CD14-positive monocyte (primary cell): ENCODE measurements around the gene DCP1B. TPM values are rescaled to one million over a fixed set of nuclear protein-coding genes. Genes with fewer than 3 reads are reported as not detected.
A peak's percentile ranks its signal among the peaks of the same experiment; 100 is the strongest.

Experiments used
- DNase-seq, 3 donors: peaks; one replicate each; pipeline ENCODE4 v3.0.0-alpha.2; 2011 to 2022
- H2AFZ ChIP-seq: 2 replicates; pipeline ENCODE4 v1.6.0; 2012; ENCODE audit warnings: mild to moderate bottlenecking, low read depth, low read length, inconsistent platforms; ENCODE audit not compliant: insufficient read depth, poor library complexity, severe bottlenecking
- H3K27ac ChIP-seq, 2 donors: 1 replicate in 1 of 2; 2 replicates in 1 of 2; pipeline ENCODE4 v1.5.1; 2012 to 2013; ENCODE audit warnings: low read length in 2 of 2, control low read depth in 1 of 2, inconsistent platforms in 1 of 2, low read depth in 1 of 2, mild to moderate bottlenecking in 1 of 2
- H3K27me3 ChIP-seq, 2 donors: one replicate each; pipeline versions ENCODE4 v1.6.0 to v1.6.1; 2011 to 2013; ENCODE audit warnings: low read length in 2 of 2; ENCODE audit not compliant: control insufficient read depth in 2 of 2, insufficient read depth in 2 of 2
- H3K36me3 ChIP-seq, 2 donors: replicated peaks in 1 of 2; 1 replicate in 1 of 2; 2 replicates in 1 of 2; pipeline versions ENCODE4 v1.5.1 to v1.6.1; 2012 to 2013; ENCODE audit warnings: low read length in 2 of 2, control low read depth in 1 of 2, inconsistent platforms in 1 of 2, mild to moderate bottlenecking in 1 of 2; ENCODE audit not compliant: insufficient read depth in 2 of 2, control insufficient read depth in 1 of 2
- H3K4me1 ChIP-seq, 2 donors: 1 replicate in 1 of 2; 2 replicates in 1 of 2; pipeline versions ENCODE4 v1.5.1 to v1.6.1; 2012 to 2013; ENCODE audit warnings: low read length in 2 of 2, control low read depth in 1 of 2, inconsistent platforms in 1 of 2, mild to moderate bottlenecking in 1 of 2, moderate library complexity in 1 of 2; ENCODE audit not compliant: insufficient read depth in 2 of 2, control insufficient read depth in 1 of 2
- H3K4me2 ChIP-seq: replicated peaks from 2 replicates; pipeline ENCODE3; 2012; ENCODE audit warnings: low read length, moderate library complexity, mild to moderate bottlenecking; ENCODE audit not compliant: poor library complexity, severe bottlenecking; ENCODE audit errors: extremely low read depth
- H3K4me3 ChIP-seq, 3 experiments: fragments of 200-600 bp in 1 of 3; sonication (generic) in 1 of 3; replicated peaks in 1 of 3; 1 replicate in 2 of 3; 2 replicates in 1 of 3; pipeline ENCODE4 v1.5.1; 2011 to 2013; ENCODE audit warnings: low read length in 3 of 3, mild to moderate bottlenecking in 3 of 3, control low read depth in 2 of 3, low read depth in 2 of 3, inconsistent platforms in 1 of 3, moderate library complexity in 1 of 3
- H3K79me2 ChIP-seq: 2 replicates; pipeline ENCODE4 v1.6.0; 2012; ENCODE audit warnings: mild to moderate bottlenecking, control low read depth, inconsistent platforms, low read length, moderate library complexity; ENCODE audit not compliant: insufficient read depth
- H3K9ac ChIP-seq: 2 replicates; pipeline ENCODE4 v1.6.0; 2017; ENCODE audit warnings: low read length, mild to moderate bottlenecking; ENCODE audit not compliant: insufficient read depth, poor library complexity, severe bottlenecking
- H3K9me3 ChIP-seq, 2 donors: replicated peaks in 1 of 2; 1 replicate in 1 of 2; 2 replicates in 1 of 2; pipeline versions ENCODE4 v1.5.1 to v1.6.1; 2012 to 2013; ENCODE audit warnings: low read length in 2 of 2, control low read depth in 1 of 2; ENCODE audit not compliant: control insufficient read depth in 1 of 2, insufficient read depth in 1 of 2
- H4K20me1 ChIP-seq: 2 replicates; pipeline ENCODE4 v1.6.0; 2012; ENCODE audit warnings: mild to moderate bottlenecking, low read length, control low read depth, moderate library complexity; ENCODE audit not compliant: insufficient read depth
- H3K27ac Mint-ChIP-seq, 7 donors: one replicate each; pipeline ENCODE4 v1.8.0; 2020; ENCODE audit warnings: mild to moderate bottlenecking in 7 of 7, mixed read lengths in 7 of 7, moderate library complexity in 6 of 7, inconsistent platforms in 2 of 7
- H3K27me3 Mint-ChIP-seq, 3 donors: one replicate each; pipeline ENCODE4 v1.8.0; 2021 to 2022; ENCODE audit warnings: low read depth in 3 of 3, mild to moderate bottlenecking in 3 of 3, mixed read lengths in 3 of 3, moderate library complexity in 3 of 3, inconsistent platforms in 1 of 3
- H3K36me3 Mint-ChIP-seq, 2 donors: one replicate each; pipeline ENCODE4 v1.8.0; 2020; ENCODE audit warnings: mixed read lengths in 2 of 2, inconsistent platforms in 1 of 2, mild to moderate bottlenecking in 1 of 2
- H3K4me1 Mint-ChIP-seq: one replicate; pipeline ENCODE4 v1.8.0; 2020; ENCODE audit warnings: mild to moderate bottlenecking, mixed read lengths
- H3K4me3 Mint-ChIP-seq, 2 donors: one replicate each; pipeline ENCODE4 v1.8.0; 2020; ENCODE audit warnings: mild to moderate bottlenecking in 2 of 2, mixed read lengths in 2 of 2, moderate library complexity in 1 of 2
- H3K9me3 Mint-ChIP-seq, 7 donors: one replicate each; pipeline ENCODE4 v1.8.0; 2020 to 2022; ENCODE audit warnings: mixed read lengths in 7 of 7, mild to moderate bottlenecking in 6 of 7, moderate library complexity in 6 of 7, inconsistent platforms in 2 of 7
- WGBS: methylation state at CpG from one replicate; pipeline ENCODE4 v1.1.5; 2013; ENCODE audit warnings: missing lambda C conversion rate; ENCODE audit not compliant: insufficient coverage; 5-methylcytosine and 5-hydroxymethylcytosine counted together
- intact Hi-C, 2 donors: fragments of 100-400 bp; cut with micrococcal nuclease; formaldehyde crosslinking; loops; one replicate each; pipeline versions ENCODE4 v1.15.0 to v1.15.1; 2023
- polyA plus RNA-seq, 3 donors: library from polyadenylated mRNA; depleted of rRNA in 1 of 3; unstranded in 2 of 3; stranded (reverse) in 1 of 3; fragments of 300-500 nt in 2 of 3; fragments of >200 nt in 1 of 3; fragmentation: Illumina TruSeq in 2 of 3; gene quantifications; 1 replicate in 2 of 3; 2 replicates in 1 of 3; pipeline ENCODE4 v1.2.3, GENCODE V29; 2012 to 2021
- TF ChIP-seq, protein P1 (sequence below): fragments of 200-600 bp; IDR thresholded peaks from one replicate; pipeline ENCODE4 v1.8.0; 2022; ENCODE audit warnings: antibody characterized with exemption, mild to moderate bottlenecking

DCP1B gene
- polyA plus RNA-seq, 3 donors = 3.6 to 5.1 (median 4.9) TPM

DNA sequence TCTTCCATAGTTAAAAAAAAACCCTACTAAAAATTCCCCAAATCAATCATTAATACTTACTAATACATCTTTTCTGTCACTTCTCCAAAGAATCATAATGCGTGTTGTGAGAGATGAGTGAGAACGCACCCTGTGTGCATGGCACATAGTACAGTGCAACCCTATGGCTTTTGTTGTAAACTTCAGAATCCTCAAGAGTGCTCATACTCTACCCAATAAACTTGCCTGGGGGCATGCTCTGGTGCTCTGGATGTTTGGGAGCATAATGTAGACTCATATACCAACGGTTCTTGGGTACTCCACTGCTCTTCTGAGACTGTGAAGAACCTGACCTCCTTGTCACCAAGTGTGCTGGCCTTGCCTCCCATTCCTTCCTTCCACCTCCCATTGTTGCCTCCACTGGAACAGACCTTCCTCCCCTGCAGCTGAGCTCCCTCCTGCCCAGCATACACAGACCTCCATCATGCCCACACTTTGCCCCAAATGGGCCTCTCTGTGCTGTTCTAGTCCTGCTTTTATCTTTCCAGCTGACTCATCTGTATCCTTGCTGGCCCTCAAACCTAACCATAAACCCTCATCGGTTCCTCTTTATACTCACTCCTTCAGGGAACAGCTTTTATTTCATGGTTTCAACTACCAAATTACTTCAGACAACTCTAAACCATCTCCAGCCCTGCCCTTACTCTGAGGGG is 8.9 kb downstream of the DCP1B start:
- Mint-ChIP-seq H3K27me3 (peaks cover 0 to 1% (median 0%) of the 10 kb centered on the region in 3 donors), H3K4me3 (no peak overlapping the region), H3K36me3 (peaks cover 38 to 47% of the 10 kb centered on the region in 2 donors), H3K27ac (peak overlapping the region in 1 of 7 donors; percentile 24), H3K9me3 (no peaks in the 10 kb centered on the region), H3K4me1 (peaks cover 11% of the 10 kb centered on the region)
- Histone ChIP-seq H3K79me2 (no peaks in the 10 kb centered on the region), H3K4me1 (no peaks in the 10 kb centered on the region), H4K20me1 (no peaks in the 10 kb centered on the region), H3K4me3 (no peak overlapping the region), H3K9me3 (no peaks in the 10 kb centered on the region), H3K9ac (no peak overlapping the region), H3K4me2 (no peak overlapping the region), H3K36me3 (peaks cover 25 to 51% of the 10 kb centered on the region in 2 donors), H3K27ac (no peak overlapping the region), H2AFZ (no peak overlapping the region), H3K27me3 (no peaks in the 10 kb centered on the region)
- intact Hi-C loops = no loop called here
- 82% methylated on average over 2 of the region's 4 CpGs for WGBS
- DNase-seq = no peak
- TF ChIP-seq, protein P1, sequence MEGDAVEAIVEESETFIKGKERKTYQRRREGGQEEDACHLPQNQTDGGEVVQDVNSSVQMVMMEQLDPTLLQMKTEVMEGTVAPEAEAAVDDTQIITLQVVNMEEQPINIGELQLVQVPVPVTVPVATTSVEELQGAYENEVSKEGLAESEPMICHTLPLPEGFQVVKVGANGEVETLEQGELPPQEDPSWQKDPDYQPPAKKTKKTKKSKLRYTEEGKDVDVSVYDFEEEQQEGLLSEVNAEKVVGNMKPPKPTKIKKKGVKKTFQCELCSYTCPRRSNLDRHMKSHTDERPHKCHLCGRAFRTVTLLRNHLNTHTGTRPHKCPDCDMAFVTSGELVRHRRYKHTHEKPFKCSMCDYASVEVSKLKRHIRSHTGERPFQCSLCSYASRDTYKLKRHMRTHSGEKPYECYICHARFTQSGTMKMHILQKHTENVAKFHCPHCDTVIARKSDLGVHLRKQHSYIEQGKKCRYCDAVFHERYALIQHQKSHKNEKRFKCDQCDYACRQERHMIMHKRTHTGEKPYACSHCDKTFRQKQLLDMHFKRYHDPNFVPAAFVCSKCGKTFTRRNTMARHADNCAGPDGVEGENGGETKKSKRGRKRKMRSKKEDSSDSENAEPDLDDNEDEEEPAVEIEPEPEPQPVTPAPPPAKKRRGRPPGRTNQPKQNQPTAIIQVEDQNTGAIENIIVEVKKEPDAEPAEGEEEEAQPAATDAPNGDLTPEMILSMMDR = no peak

DNA sequence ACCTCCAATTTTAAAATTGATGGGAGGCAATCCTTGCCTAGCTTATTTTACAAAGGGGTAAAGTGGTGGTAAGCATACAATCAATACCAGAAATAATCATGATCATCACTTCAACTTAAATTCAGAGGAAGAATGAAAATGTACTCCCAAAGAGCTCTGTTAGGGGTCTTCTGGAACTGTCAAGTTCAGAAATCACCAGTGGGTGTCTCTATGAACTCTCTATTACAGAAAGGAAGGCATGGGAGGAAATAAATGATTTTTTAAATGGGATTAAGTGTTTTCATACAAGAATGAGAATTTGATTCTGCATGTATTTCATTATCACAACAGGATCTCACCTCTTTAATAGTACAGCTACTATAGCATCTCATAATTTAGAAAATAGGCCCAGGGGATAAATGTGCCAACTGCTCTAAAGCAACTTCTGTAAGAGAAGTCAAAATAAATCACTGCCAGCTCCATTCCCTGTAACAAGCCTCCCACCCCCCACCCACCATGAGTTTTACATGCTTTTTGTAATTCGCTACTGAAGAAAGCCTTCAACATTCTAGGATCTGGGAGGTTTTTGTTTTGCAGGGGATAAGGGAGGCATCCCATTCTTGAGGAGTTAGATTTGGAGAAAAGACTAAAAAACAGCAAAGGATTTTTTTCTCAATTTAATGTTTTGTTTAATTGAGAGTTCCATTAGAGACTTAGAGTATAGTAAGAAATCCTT is 9.7 kb downstream of the DCP1B start:
- H3K4me2 ChIP-seq = no peak overlapping the region
- DNase-seq = no peak
- H3K27ac ChIP-seq = no peak overlapping the region
- no peaks in the 10 kb centered on the region for H3K9me3 ChIP-seq
- Mint-ChIP-seq H3K4me3 (no peak overlapping the region), H3K27ac (peak overlapping the region in 1 of 7 donors; percentile 38), H3K27me3 (peaks cover 0 to 1% (median 0%) of the 10 kb centered on the region in 3 donors), H3K4me1 (peaks cover 11% of the 10 kb centered on the region), H3K9me3 (no peaks in the 10 kb centered on the region), H3K36me3 (peaks cover 43 to 48% of the 10 kb centered on the region in 2 donors)
- intact Hi-C loops = no loop called here
- TF ChIP-seq, protein P1 = no peak
- WGBS = no CpG with 5 or more reads among the region's 1 CpG
- no peaks in the 10 kb centered on the region for H3K4me1 ChIP-seq
- no peak overlapping the region for H2AFZ ChIP-seq
- H3K27me3 ChIP-seq = no peaks in the 10 kb centered on the region
- no peak overlapping the region for H3K4me3 ChIP-seq
- no peak overlapping the region for H3K9ac ChIP-seq
- H3K36me3 ChIP-seq = peaks cover 31 to 58% of the 10 kb centered on the region in 2 donors
- H4K20me1 ChIP-seq = no peaks in the 10 kb centered on the region
- no peaks in the 10 kb centered on the region for H3K79me2 ChIP-seq
